ENCODE data around the gene PCDHGA10. TPM values are rescaled to one million over a fixed set of nuclear protein-coding genes. Genes with fewer than 3 reads are reported as not detected.
"Not testable (repeated sequence)": the region's sequence is repeated elsewhere in the genome, so short reads cannot be mapped to it uniquely, and the experiment has no call there.

PCDHGA10 gene
- total and polyA plus RNA-seq, 4 donors = 0.89 to 12.9 (median 3.3) TPM

DNA sequence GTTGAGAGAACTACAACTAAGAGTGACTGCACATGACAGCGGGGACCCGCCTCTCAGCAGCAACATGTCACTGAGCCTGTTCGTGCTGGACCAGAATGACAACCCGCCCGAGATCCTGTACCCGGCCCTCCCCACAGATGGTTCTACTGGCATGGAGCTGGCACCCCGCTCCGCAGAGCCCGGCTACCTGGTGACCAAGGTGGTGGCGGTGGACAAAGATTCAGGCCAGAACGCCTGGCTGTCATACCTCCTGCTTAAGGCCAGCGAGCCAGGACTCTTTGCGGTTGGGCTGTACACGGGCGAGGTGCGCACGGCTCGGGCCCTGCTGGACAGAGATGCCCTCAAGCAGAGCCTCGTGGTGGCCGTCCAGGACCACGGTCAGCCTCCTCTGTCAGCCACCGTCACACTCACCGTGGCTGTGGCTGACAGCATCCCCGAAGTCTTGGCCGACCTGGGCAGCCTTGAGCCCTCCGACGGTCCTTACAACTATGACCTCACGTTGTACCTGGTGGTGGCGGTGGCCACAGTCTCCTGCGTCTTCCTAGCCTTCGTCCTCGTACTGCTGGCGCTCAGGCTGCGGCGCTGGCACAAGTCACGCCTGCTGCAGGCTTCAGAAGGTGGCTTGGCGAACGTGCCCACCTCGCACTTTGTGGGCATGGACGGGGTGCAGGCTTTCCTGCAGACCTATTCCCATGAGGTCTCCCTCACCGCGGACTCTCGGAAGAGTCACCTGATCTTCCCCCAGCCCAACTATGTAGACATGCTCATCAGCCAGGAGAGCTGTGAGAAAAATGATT, 28.1 kb upstream of the PCDHGA10 start:
- 46 to 57% methylated on average over 42 to 43 of the region's 43 CpGs for WGBS, 2 donors
- peaks cover 0 to 5% (median 0%) of the 10 kb centered on the region in 3 donors for H3K27me3 ChIP-seq (ENCODE audit: control insufficient read depth in 3 of 3, insufficient read depth in 3 of 3, low read length in 2 of 3)
- no peak for DNase-seq
- no peak overlapping the region for H3K9ac ChIP-seq (ENCODE audit: insufficient read depth in 1 of 2, low read length in 2 of 2)
- peaks cover 6 to 44% (median 31%) of the 10 kb centered on the region in 4 donors for H3K9me3 ChIP-seq (ENCODE audit: control insufficient read depth in 4 of 4, insufficient read depth in 3 of 4, low read length in 3 of 4)
- ATAC-seq (ENCODE audit: insufficient read depth, low FRiP score) = no peak
- H3K4me1 ChIP-seq (ENCODE audit: control insufficient read depth in 5 of 5, insufficient read depth in 5 of 5, low read length in 5 of 5) = no peaks in the 10 kb centered on the region
- no peak overlapping the region for H3K27ac ChIP-seq (ENCODE audit: low read depth in 1 of 2, low read length in 1 of 2)
- peaks cover 0 to 4% (median 0%) of the 10 kb centered on the region in 4 donors for H3K36me3 ChIP-seq (ENCODE audit: control insufficient read depth in 4 of 4, insufficient read depth in 4 of 4, low read length in 4 of 4)
- TF ChIP-seq, protein P1, sequence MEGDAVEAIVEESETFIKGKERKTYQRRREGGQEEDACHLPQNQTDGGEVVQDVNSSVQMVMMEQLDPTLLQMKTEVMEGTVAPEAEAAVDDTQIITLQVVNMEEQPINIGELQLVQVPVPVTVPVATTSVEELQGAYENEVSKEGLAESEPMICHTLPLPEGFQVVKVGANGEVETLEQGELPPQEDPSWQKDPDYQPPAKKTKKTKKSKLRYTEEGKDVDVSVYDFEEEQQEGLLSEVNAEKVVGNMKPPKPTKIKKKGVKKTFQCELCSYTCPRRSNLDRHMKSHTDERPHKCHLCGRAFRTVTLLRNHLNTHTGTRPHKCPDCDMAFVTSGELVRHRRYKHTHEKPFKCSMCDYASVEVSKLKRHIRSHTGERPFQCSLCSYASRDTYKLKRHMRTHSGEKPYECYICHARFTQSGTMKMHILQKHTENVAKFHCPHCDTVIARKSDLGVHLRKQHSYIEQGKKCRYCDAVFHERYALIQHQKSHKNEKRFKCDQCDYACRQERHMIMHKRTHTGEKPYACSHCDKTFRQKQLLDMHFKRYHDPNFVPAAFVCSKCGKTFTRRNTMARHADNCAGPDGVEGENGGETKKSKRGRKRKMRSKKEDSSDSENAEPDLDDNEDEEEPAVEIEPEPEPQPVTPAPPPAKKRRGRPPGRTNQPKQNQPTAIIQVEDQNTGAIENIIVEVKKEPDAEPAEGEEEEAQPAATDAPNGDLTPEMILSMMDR (IDR thresholded peaks at IDR 0.05; ENCODE audit: control extremely low read depth, extremely low read depth) = no peak
- H3K4me3 ChIP-seq = no peak overlapping the region

DNA sequence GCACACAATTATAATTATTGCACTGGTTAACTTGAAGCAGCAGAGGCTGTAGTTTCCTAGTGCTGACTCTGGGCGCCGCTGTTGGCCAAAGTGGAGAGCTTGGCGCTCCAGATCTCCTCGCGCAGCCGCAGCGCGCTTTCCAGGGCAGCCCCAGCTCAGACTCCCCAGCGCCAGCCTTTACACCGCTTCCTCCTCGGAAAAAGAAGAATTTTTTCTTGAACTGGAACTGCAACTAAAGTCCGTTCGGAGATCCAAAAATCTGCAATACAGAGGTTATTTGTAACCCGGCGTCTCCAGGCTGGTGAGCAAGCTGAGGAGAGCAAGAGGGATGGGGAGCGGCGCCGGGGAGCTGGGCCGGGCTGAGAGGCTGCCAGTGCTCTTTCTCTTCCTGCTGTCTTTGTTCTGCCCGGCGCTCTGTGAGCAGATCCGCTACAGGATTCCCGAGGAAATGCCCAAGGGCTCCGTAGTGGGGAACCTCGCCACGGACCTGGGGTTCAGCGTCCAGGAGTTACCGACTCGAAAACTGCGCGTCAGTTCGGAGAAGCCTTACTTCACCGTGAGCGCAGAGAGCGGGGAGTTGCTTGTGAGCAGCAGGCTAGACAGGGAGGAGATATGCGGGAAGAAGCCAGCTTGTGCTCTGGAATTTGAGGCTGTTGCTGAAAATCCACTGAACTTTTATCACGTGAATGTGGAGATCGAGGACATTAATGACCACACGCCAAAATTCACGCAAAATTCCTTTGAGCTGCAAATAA, 25.1 kb upstream of the PCDHGA10 start, which contains the start of gene PCDHGB4:
Gene PCDHGB4, plus strand, starts transcription at position 142 of the 755 bp plus-strand sequence. Its CDS starts 187 bp downstream, at position 329.
- H3K27me3 ChIP-seq (ENCODE audit: control insufficient read depth in 3 of 3, insufficient read depth in 3 of 3, low read length in 2 of 3); H3K27ac ChIP-seq (ENCODE audit: low read depth in 1 of 2, low read length in 1 of 2); H3K4me1 ChIP-seq (ENCODE audit: control insufficient read depth in 5 of 5, insufficient read depth in 5 of 5, low read length in 5 of 5); H3K4me3 ChIP-seq; H3K9ac ChIP-seq (ENCODE audit: insufficient read depth in 1 of 2, low read length in 2 of 2); H3K36me3 ChIP-seq (ENCODE audit: control insufficient read depth in 4 of 4, insufficient read depth in 4 of 4, low read length in 4 of 4): not testable (repeated sequence)
- WGBS, 2 donors = 13 to 14% methylated on average over 17 to 22 of the region's 40 CpGs
- DNase-seq (peak in 2 of 3 donors; percentile 17 to 19), ATAC-seq (ENCODE audit: insufficient read depth, low FRiP score) (peak; percentile 62)
- peaks cover 3 to 48% (median 26%) of the 10 kb centered on the region in 4 donors for H3K9me3 ChIP-seq (ENCODE audit: control insufficient read depth in 4 of 4, insufficient read depth in 3 of 4, low read length in 3 of 4)

DNA sequence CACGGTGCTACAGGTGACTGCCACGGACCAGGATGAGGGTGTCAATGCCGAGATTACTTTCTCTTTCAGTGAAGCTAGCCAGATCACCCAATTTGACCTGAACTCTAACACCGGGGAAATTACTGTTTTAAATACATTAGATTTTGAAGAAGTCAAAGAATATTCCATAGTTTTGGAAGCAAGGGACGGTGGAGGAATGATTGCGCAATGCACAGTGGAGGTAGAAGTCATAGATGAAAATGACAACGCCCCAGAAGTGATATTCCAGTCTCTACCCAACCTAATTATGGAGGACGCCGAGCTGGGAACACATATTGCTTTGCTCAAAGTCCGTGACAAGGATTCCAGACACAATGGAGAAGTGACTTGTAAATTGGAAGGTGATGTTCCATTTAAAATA, 24.1 kb upstream of the PCDHGA10 start:
- Histone ChIP-seq H3K4me1 (ENCODE audit: control insufficient read depth in 5 of 5, insufficient read depth in 5 of 5, low read length in 5 of 5) (no peaks in the 10 kb centered on the region), H3K4me3 (no peak overlapping the region), H3K27ac (ENCODE audit: low read depth in 1 of 2, low read length in 1 of 2) (no peak overlapping the region), H3K9ac (ENCODE audit: insufficient read depth in 1 of 2, low read length in 2 of 2) (no peak overlapping the region), H3K27me3 (ENCODE audit: control insufficient read depth in 3 of 3, insufficient read depth in 3 of 3, low read length in 2 of 3) (peaks cover 0 to 2% (median 0%) of the 10 kb centered on the region in 3 donors), H3K36me3 (ENCODE audit: control insufficient read depth in 4 of 4, insufficient read depth in 4 of 4, low read length in 4 of 4) (peaks cover 0 to 15% (median 0%) of the 10 kb centered on the region in 4 donors), H3K9me3 (ENCODE audit: control insufficient read depth in 4 of 4, insufficient read depth in 3 of 4, low read length in 3 of 4) (peaks cover 3 to 47% (median 23%) of the 10 kb centered on the region in 4 donors)
- WGBS, 2 donors = 40 to 54% methylated on average over 10 of the region's 10 CpGs
- DNase-seq = no peak
- ATAC-seq (ENCODE audit: insufficient read depth, low FRiP score) = no peak
- TF ChIP-seq, protein P1 (IDR thresholded peaks at IDR 0.05; ENCODE audit: control extremely low read depth, extremely low read depth) = no peak

Data from lung (tissue), 12 donors.